ENCODE data around the gene FOXJ3. TPM values are rescaled to one million over a fixed set of nuclear protein-coding genes. Genes with fewer than 3 reads are reported as not detected.

Gene FOXJ3
- total and polyA plus RNA-seq, 2 of the 8 experiments (the other 6 are each of a cell fraction or from before 2014, with no cell fraction given) = 48.6 to 51.9 TPM

DNA sequence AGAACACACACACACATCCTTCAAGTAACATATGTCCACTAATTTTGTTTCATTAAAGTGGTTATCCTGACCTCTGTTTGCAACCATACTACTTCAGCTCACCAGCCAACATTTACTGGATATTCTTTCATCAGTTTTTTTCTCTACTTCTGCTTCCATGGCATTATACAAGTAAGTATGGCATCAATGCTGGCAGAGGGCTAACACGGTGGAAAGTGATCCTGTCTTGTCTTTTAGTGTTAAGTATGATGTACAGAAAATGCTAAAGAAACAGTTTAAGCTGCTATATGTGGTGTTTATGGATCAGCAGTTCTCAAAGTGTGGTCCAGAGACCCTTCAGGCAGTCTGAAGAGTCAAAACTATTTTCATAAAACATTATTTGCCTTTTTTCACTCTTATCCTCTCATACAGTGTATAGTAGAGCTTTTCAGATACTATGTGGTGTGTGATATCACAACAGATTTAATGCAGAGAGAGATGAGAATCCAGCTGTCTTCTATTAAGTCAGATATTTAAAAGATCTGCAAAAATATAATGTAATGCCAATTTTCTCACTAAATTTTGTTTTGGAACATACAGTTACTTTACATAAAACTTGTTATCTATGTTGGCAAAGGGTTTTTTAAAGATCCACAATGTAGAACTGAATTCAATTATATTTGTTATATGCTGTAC is 46.6 kb downstream of the FOXJ3 start:
- Histone ChIP-seq H4K20me1 (replicated peaks in 1 of 2; ENCODE audit: control insufficient read depth in 1 of 2, insufficient read depth in 2 of 2, low read length in 2 of 2) (peaks cover 0 to 2% of the 10 kb centered on the region in 2 experiments), H3K27me3 (replicated peaks in 1 of 4; ENCODE audit: control insufficient read depth in 3 of 4, extremely low read depth in 1 of 4, insufficient read depth in 3 of 4, low read length in 3 of 4) (no peaks in the 10 kb centered on the region), H3K27ac (ENCODE audit: low read depth, low read length) (no peak overlapping the region), H2BK12ac (ENCODE audit: low read depth, low read length) (no peak overlapping the region), H3K23ac (ENCODE audit: insufficient read length) (no peak overlapping the region), H3K18ac (ENCODE audit: extremely low read depth, low read length) (no peak overlapping the region), H4K91ac (replicated peaks; ENCODE audit: insufficient read length, low read length) (no peak overlapping the region), H2BK15ac (ENCODE audit: low read length) (no peak overlapping the region), H3K4ac (replicated peaks; ENCODE audit: insufficient read length, low read depth, low read length) (no peak overlapping the region), H3K36me3 (ENCODE audit: control insufficient read depth in 2 of 4, insufficient read depth in 4 of 4, low read length in 3 of 4) (no peaks in the 10 kb centered on the region), H4K8ac (ENCODE audit: extremely low read depth, insufficient read depth, low read length) (no peak overlapping the region), H3K23me2 (ENCODE audit: low read depth, low read length) (no peaks in the 10 kb centered on the region), H3K56ac (replicated peaks; ENCODE audit: insufficient read length, low read depth, low read length) (no peak overlapping the region), H3K9ac (replicated peaks in 1 of 4; ENCODE audit: extremely low read depth in 1 of 4, low read depth in 3 of 4, low read length in 3 of 4) (no peak overlapping the region), H4K5ac (ENCODE audit: insufficient read length, low read depth, low read length) (no peak overlapping the region), H3K4me2 (ENCODE audit: insufficient read depth in 1 of 2, low read depth in 2 of 2, low read length in 2 of 2) (no peak overlapping the region), H2BK120ac (replicated peaks; ENCODE audit: low read depth, low read length) (no peak overlapping the region), H2BK20ac (ENCODE audit: low read length) (no peak overlapping the region), H3K79me2 (ENCODE audit: control insufficient read depth in 1 of 2, insufficient read depth in 2 of 2, low read length in 2 of 2) (peaks cover 0 to 74% of the 10 kb centered on the region in 2 experiments; a peak in 3 of 4 replicates), H2BK5ac (ENCODE audit: low read depth, low read length) (no peak overlapping the region), H3K79me1 (ENCODE audit: low read depth, low read length) (peaks cover 2% of the 10 kb centered on the region; the same call in 1 of the 2 replicates), H3K4me1 (replicated peaks in 1 of 4; ENCODE audit: control insufficient read depth in 3 of 4, insufficient read depth in 4 of 4, low read length in 3 of 4) (peaks cover 0 to 4% (median 0%) of the 10 kb centered on the region in 4 experiments; a peak in 2 of 7 replicates), H3K4me3 (ENCODE audit: extremely low read depth in 1 of 4, insufficient read depth in 2 of 4, low read depth in 3 of 4, low read length in 4 of 4) (no peak overlapping the region), H2AFZ (ENCODE audit: low read length) (no peak overlapping the region), H3K14ac (ENCODE audit: insufficient read length) (no peak overlapping the region), H3K9me3 (ENCODE audit: insufficient read depth in 2 of 2, low read depth in 1 of 2, low read length in 1 of 2) (no peaks in the 10 kb centered on the region), H2AK5ac (ENCODE audit: low read depth, low read length) (no peak overlapping the region)
- CTCF ChIA-PET (ENCODE audit: partially characterized antibody) = interaction anchor here (1.3 to 1.7 kb wide), 2 partner anchors 12 to 116 kb away, joined by 3 to 4 read pairs; no protein-coding TSS in a partner anchor
- FAIRE-seq (no peak), DNase-seq (ENCODE audit: low read depth in 1 of 2, low spot score in 2 of 2) (no peak)
- WGBS, 2 experiments (ENCODE audit: extremely low coverage in 1 of 2, insufficient coverage in 1 of 2, insufficient read length in 1 of 2, insufficient replicate concordance in 2 of 2, low coverage in 1 of 2, low lambda C conversion rate in 2 of 2, missing lambda C conversion rate in 1 of 2) = 90% methylated on average over 1 of the region's 1 CpG; no CpG with 5 or more reads in 1 of the 2 experiments
- POLR2A ChIA-PET (ENCODE audit: partially characterized antibody) = interaction anchor here (1.0 kb wide), 1 partner anchor 16 kb away, joined by 3 read pairs; no protein-coding TSS in a partner anchor
- TF ChIP-seq SAP30 (IDR thresholded peaks at IDR 0.05; ENCODE audit: insufficient read depth, insufficient replicate concordance, low read length) = no peak
- no peak for TF ChIP-seq CBX8 (IDR thresholded peaks at IDR 0.05; ENCODE audit: borderline replicate concordance, low read depth, low read length)
- TF ChIP-seq TAF1 (IDR thresholded peaks at IDR 0.05; ENCODE audit: low read depth, low read length) = no peak
- no peak for TF ChIP-seq NANOG (IDR thresholded peaks at IDR 0.05; ENCODE audit: insufficient read depth, low read depth, low read length, poor library complexity, severe bottlenecking)
- no peak for TF ChIP-seq CHD1 (IDR thresholded peaks at IDR 0.05; ENCODE audit: low read depth, low read length)

All from H1 (cell line).